ENCODE results near the gene IP6K3.

IP6K3 gene

GRCh38 chr6:33724102-33725023 is 22.3 kb downstream of the IP6K3 start:
- H3K4me3 ChIP-seq (ENCODE audit: low read depth, low read length) = no peak overlapping the region

DNA sequence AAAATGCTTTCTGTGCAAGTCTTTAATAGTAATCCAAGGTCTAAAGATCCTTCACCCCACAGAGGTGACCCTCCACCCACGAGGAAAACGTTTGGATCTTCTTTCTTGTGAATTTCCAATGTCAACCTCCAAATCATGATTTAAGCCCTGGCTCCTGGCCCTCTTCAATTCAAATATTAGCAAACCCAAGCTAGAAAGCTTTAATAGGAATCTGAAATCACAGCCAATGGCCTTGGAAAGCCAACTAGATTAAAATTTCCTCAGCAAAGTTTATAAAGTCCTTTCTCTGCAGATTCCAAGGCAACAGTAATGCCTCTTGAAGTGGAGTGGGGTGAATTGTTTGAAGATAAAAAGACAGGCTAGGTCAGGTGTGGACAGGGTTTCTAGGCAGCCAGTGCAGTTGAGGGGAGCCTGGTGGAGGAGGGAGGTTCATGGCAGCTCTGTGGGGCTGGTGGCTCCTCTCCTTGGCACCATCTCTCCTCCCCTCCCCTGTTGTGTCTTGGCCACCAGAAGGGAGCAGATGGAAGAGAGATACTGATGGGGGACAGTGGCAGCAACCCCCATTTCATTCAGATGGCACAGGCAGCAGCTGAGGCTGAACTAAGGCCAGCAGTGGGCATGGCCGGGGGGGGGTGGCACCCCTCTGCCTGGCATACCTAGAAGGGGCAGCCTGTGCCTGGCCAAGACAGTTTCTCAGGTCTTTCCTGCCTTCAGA is 23.2 kb downstream of the IP6K3 start:
- H3K4me3 ChIP-seq (ENCODE audit: low read depth, low read length) = no peak overlapping the region

- no peak overlapping the region for H3K4me3 ChIP-seq (ENCODE audit: low read depth, low read length)
These were observed 24.5 kb downstream of the IP6K3 start for GRCh38 chr6:33722103-33722623.

- H3K4me3 ChIP-seq (ENCODE audit: low read depth, low read length) = no peak overlapping the region
These were observed 25.2 kb downstream of the IP6K3 start for GRCh38 chr6:33721508-33721907.

GRCh38 chr6:33720998-33721397 is 25.7 kb downstream of the IP6K3 start:
- H3K4me3 ChIP-seq (ENCODE audit: low read depth, low read length) = no peak overlapping the region

DNA sequence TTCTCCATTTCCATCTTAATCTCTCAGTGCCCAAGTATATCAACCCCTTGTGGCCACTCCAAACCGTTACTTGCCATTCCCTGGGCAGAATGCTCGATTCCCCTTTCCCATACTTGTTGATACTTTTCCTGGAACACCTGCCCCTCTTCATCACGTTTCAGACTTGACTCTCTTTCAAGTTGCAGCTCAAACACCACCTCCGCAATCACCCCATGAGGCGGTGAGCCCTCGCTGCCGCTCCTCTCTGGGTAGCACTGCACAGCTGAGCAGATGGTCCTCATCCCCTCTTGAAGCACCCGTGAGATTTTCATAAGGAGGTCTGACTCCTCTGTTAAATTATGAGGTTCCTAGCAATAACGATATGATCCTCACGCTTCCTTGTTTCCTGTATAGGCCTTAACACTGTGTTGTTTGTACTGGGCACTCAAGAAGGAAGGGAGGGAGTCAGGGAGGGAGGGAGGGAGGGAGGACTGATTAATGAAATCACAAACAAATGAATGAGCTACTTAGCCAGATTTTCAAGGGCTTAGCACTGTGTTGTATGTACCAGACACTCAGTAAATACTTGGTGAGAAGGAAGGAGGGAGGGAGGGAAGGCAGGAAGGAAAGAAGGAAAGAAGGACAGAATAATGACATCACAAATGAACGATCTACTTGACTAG is 27.2 kb downstream of the IP6K3 start:
- no peak overlapping the region for H3K4me3 ChIP-seq (ENCODE audit: low read depth, low read length)

- no peak overlapping the region for H3K4me3 ChIP-seq (ENCODE audit: low read depth, low read length)
These were observed 28.0 kb downstream of the IP6K3 start for GRCh38 chr6:33718713-33719112.

- H3K4me3 ChIP-seq (ENCODE audit: low read depth, low read length) = no peak overlapping the region
These were observed 28.7 kb downstream of the IP6K3 start for GRCh38 chr6:33717934-33718455.

DNA sequence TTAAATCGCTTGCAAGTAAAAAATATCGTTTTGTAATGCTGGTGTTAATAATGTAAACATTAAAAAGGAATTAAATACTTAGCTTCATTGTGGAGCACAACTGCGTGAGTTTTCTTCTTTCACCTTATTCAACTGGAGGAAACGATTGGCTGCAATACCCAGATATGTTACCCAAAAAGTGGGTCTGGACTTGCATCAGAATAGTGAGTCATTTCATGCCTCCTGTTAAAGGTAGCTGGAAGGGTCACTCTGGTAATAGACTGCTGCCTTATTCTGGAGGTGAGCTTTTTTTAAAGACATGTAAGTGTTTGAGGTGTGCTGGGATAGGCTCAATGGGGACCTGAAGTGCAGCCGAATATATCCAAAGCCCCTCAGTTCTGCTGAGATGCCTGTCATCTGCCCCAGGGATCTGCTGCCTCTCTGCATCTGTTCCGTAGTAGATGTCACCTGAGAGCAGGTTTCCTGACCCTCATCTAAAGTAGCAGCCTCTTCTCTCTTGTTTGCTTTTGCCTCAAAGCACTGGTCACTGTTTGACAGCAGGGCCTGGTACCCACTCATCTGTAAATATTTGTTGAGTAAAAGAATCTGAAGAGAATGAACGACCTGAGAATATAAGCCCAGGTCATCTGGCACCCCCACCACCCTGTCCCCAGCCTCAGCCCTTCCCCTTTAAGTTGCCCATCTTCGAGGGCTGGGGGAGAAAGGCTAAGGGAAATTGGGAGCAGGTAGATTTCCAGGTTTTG is 29.6 kb downstream of the IP6K3 start:
- H3K4me3 ChIP-seq (ENCODE audit: low read depth, low read length) = no peak overlapping the region

GRCh38 chr6:33716379-33716778 is 30.3 kb downstream of the IP6K3 start:
- H3K4me3 ChIP-seq (ENCODE audit: low read depth, low read length) = no peak overlapping the region

- no peak overlapping the region for H3K4me3 ChIP-seq (ENCODE audit: low read depth, low read length)
These were observed 32.2 kb downstream of the IP6K3 start for GRCh38 chr6:33714385-33715040.

- no peak overlapping the region for H3K4me3 ChIP-seq (ENCODE audit: low read depth, low read length)
These were observed 32.9 kb downstream of the IP6K3 start for GRCh38 chr6:33713786-33714185.

- H3K4me3 ChIP-seq (ENCODE audit: low read depth, low read length) = no peak overlapping the region
These were observed 33.8 kb downstream of the IP6K3 start for GRCh38 chr6:33712914-33713313.

DNA sequence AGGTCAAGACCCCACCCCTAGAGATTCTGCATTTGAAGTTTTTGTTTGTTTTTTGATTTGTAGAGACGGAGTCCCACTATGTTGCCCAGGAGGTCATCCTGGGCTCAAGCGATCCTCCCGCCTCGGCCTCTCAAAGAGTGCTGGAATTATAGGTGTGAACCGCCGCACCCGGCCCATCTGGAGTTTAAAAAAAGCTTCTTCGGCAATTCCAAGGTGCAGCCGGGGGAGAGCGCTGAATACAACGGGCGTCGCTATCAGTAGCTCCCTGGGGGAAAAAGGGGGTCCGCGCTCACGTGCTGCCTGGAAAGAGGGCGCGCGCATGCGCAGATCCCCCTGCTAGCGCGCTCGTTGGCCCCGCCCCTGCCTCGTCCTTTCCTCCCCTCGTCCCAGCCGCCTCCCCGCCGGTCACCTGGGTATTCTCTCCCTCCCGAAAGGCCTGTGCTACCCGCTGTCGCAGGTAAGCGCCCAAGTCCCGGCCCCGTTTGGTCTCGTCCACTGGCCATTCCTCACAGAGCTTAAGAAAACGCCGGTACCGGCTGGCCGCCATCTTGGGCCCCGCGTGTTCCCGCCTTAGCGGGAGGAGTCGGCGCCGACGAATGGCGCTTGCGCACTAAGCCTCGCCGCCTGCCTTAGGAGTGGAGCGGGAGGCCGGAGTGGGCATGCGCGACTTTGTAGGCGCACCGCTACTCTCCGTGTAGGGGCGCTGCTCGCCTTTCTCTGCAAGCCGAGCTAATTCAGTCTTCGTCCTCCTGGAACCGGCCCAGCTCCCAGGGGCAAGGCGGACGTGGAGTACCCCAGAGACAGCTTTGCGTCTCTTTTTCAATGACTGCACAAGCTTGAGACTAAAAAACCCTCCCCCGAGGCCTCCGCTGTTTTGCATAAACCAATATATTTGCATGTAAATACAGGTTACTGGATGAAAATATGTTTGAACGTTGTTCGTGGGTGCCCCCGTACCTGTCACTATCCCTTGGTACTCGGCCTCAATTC is 35.3 kb downstream of the IP6K3 start, which contains the start of gene UQCC2:
Gene UQCC2 (minus strand): TSS at position 561 of the 990 bp plus-strand sequence. CDS start 14 bp downstream, at position 547.
- peak within 1 kb of the TSS; percentile 80 for H3K4me3 ChIP-seq (ENCODE audit: low read depth, low read length)

DNA sequence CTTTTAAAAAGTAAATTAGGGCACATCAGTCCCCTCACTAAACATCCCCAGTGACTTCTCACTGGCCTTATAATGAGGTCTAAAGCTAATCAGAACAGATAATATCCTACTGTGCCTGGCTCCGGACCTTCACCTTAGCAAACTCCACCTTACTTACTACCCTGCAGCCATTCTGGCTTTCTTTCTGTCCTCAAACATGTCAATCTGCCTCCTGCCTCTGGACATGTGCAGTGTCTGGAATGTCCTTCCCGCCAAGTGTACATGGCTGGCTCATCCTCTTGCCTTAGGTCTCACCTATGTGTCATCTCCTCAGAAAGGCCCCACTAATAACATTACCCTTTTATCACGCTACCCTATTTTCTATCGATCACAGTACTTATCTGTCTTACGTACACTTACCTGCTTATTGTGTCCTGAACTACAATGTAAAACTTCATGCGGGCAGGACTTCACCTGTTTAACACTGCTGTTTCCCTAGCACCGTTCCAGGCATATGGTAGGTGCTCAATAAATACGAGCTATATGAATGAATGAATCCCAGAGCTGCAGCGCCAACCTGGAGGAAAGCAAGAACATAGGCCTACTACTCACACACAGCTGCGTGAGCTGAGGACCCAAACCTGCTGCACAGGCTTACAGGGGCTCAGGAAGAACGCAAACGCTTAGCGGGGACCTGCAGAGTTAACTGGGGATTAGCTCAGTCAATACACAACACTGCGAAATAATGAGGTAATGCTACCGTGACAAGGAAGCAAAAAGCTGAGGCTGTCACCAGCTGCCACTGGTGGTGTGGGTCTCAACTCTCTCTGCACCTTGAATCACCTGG is 36.2 kb downstream of the IP6K3 start:
- no peak overlapping the region for H3K4me3 ChIP-seq (ENCODE audit: low read depth, low read length)

DNA sequence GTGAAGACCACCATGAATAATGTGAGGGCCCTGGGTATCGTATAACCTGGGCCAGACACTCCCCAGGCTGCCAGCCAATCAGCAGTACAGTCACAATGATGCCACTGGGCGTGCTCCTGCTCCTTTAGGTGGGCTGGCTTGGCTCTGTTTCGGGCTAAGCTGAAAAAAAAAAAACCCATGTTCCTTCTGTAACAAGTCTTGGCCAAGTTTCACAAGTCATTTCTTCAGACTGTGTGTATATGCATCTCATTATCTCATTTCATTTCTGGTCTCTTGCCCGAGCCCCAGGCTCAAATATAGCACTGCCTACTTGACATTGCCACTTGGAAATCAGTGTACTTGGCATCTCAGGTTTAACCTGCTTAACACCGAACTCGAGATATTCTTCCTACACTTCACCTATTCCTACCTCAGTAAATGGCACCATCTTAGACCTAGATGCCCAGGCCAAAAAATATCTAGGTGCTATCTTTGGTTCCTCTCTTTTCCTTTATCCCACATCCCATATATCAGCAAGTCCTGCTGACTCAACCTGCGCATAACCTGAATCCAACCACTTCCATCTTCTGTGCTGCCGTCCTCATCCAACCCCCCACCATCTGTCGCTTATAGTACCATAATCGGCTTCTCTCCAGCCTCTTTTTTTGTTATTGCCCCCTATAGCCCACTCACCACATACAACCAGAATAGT is 37.0 kb downstream of the IP6K3 start:
- H3K4me3 ChIP-seq (ENCODE audit: low read depth, low read length) = no peak overlapping the region

Data from iPS-11a (cell line).